Activated CD8-positive, alpha-beta memory T cell treated with anti-CD3 and anti-CD28 coated beads, Interleukin-2, amount 50 U/mL, for 24 hours (primary cell): ENCODE results near the gene RS1.

Experiments
- DNase-seq: peaks from one replicate; pipeline ENCODE4 v3.0.0-alpha.2; 2020; ENCODE audit errors: extremely low read depth

RS1 gene

DNA sequence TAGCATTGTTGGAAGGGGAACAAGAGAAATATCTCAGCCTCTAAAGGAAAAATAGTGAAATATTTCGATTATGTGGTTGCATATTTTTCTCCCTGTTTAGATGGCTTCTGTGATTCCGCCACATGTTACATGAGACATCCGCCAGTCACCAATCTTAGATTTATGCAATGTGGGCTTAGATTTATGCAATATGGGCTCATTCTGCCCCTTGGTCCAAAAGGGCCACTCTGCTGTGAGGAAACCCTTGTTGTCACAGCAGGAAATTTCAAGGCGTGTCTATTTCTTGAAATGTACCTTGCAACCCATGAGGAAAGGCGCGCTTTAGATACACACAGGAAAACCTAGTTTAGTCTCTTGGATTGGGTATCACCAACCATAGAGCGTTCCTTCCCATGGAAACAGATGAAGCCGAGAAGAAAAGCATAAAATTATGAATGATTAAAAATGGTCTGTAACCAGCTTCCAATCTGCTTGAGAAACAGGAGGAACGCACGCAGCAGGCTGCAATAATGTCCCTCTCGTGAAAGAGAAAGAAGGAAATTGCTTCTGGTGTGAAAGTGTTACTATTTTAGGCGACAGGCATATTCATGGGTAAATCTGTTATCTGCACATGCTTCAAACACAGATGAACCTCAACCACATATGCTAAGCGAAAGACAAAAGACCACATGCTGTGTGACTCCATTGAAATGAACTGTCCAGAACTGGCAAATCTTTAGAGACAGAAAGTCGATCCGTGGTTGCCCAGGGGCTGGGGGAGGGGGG lies 3.7 kb downstream of the RS1 start:
- DNase-seq = no peak

DNA sequence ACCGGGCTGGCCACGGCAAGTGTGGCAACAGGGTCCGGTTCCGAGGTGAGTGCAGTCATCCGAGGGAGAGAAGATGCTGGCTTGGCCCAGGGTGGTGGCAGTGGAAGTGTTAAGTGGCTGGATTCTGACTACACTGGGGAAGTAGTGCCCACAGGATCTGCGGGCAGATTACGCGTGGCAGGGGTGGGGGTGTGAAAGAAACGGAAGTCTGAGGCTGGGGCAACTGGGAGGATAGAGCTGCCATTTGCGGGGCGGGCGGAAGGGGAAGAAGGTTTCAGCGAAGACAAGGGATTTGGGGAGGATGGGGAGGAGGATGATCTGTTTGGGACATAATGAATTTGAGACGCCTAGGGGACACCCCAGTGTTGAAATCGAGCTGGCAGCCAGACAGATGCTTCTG lies 5.3 kb downstream of the RS1 start:
- no peak for DNase-seq

DNA sequence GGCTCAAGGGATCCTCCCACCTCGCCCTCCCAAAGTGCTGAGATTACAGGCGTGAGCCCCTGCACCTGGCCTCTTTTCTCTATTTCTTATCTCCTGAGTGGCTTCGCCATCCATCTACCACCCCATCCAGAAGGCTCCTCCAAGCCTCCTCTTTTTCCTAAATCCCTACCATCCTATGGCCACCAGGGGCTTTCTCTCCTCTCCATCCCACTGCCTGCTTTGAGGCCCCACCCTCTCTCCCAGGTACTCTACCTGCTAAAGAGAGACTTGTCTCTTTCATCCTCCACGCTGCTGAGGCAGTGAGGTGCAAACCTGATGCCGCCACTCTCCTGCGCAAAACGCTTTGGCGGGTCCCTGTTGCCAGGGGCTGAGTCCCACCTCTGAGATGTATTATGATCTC lies 7.0 kb downstream of the RS1 start:
- no peak for DNase-seq

DNA sequence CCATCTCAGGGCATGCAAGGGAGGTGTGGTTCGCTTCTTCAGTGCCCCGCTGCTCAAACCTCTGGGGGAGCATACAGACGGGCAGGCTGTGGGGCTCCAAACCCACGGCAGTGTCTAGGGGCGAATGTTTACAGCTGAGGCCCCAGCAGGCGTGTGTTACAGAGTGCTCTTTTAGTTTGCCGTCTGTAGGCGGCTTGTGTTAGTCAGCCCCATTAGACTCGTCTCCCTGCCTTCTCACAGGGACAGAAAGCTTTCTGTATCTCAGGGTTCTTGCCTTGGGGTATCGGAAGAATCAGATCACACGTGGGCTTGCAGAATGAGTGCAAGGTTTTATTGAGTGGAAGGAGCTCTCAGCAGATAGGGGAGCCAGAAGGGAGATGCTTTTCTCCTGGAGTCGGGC lies 10.6 kb downstream of the RS1 start:
- DNase-seq = no peak

DNA sequence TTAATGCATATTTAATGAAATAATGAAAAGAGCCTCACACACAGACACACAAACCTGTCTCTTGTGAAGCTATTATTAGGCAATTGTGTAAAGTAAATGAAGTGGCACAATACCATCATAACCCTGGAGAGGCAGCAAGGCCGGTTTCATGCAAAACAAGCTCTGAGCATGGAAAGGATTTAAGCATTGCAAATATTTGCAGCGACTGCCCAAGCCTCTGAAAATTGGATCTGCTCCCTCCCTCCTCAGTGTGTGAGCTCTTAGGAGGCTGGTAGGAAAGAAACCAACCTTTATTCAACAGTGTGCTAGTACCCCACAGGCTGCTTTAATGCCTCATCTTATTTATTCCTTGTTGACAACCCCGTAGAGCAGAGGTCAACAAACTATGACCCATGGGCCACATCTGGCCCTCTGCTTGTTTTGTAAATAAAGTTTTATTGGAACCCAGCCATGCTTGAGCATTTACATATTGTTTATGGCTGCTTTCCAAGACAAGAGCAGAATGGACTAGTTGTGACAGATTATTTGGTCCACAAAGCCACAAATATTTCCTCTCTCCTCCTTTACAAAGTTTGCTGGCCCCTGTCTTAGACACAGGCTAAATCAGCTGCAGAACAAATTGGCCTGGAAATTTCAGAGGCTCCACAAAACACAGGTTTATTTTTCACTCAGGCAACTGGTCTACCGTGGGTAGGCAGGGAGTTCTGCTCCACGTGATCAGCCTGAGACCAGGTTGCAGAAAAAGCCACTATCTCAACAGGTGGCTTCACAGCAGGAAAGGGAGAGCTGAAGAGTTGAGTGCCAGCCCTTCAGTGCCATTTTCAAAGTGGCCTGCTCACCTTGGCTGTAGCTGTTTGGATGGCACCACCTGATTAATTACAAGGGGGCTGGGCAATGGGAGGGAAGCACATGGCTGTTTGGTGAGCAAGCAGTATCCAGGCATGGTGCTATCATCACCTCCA lies 16.8 kb downstream of the RS1 start:
- no peak for DNase-seq

DNA sequence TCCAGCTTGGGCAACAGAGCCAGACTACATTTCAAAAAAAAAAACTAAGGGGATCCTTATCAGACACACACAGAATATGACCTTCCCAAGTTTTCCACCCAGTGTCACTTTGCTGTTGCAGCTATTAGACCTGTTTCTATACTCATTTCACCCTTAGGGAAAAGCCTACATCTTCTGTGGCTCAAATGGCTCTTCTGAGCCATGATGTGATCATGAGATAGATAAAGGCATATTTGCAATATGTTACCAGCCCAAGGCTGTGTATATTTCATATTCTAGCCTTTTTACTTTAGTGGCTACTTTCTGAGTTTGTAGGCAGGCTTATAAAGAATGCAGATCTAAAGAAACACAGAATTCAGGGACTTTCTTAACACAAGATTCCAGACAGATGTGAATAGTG lies 19.3 kb downstream of the RS1 start:
- no peak for DNase-seq

DNA sequence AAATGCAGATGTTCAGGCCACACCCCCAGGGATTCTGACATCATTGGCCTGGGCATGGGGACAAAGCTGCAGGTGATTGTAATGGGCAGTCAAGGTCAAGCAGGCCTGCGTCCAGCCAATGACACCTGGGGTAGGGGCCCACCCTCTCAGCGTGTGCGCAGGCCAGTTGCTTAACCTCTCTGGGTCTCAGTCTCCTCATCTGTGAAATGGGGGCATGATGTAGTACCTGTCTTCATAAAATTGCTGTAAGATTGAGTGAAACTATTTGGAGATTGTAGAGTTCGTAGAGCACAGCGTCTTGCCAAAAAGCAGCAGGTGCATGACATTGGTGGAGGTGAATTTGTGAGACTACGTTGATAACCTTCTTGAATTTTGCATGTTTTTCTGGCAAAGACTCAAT lies 21.2 kb downstream of the RS1 start:
- DNase-seq = no peak

DNA sequence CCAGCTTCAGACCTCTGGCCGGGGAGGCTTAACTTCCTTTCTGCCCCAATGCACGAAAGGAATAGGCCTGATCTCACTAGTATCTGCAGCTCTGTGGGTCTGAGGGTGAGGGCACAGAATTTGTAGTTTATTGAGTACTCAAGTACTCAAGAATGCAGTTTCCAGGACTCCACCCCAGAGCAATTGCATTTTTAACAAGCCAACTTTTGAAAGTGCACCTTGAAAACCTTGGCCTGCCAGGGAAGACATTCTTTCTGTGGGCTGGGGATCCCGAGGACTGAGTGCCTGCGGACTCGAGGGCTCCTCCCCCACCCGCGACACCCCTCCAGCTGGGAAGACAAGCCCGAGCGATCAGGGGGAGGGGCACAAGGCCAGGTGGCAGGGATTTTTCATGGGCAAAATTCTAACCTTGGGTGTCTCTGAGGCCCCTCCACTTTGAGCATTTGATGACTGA lies 22.4 kb downstream of the RS1 start:
- DNase-seq = no peak

DNA sequence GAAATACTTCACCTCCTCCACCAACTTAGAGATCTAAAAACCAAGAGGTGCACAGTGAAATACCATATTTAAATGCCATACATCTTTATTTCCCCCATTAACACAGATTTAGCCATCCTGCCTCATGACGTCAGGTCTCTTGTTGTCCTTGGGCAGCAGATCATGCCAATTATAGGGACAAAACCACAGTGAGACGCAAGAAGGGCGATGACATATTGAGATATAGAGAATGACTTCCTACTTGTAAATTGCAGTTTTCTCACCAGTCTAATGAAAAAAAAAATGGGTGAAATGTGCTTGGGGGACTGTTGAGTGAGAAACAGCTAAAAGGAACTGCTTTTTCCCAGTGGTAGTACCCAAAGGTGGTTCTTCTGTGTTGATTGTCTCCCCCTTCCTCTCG lies 24.3 kb downstream of the RS1 start:
- no peak for DNase-seq

DNA sequence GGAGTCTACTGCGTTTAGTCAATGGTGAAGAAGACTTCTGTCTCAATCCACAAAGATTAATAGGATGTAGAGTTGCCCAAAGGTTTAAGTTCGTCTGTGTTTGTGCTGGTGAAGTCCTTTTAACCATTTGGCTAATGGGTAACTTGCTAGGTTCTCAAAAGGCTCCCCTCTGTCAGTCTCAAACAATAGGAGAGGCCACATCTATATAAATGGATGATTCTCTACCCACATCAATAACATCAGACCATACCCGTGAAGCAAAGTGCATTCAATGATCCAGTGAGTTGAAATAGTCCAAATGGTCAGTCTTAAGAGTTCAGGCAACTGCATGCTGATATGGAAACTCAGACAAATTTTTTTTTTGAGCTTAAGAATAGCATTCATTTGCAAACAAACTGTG lies 28.1 kb downstream of the RS1 start:
- no peak for DNase-seq

DNA sequence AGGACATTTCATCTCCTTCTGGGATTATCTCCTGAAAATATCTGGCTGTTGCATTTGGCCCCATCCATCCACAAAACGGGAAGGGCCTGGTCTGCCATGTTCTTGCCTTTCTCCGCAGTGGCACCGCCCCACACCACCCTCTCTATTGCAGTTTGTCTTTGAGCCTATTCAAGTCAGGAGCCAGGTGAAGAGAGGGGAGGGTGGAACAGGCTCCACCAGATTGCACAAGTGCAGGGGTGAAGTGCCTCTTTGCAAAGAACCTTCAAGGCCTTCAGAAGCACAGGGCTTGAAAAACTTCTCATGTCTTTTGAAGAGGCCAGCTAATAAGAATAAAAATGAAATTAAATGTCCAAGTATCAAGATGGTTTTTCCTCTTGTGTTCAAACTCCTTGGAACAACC lies 28.7 kb downstream of the RS1 start:
- DNase-seq = no peak

DNA sequence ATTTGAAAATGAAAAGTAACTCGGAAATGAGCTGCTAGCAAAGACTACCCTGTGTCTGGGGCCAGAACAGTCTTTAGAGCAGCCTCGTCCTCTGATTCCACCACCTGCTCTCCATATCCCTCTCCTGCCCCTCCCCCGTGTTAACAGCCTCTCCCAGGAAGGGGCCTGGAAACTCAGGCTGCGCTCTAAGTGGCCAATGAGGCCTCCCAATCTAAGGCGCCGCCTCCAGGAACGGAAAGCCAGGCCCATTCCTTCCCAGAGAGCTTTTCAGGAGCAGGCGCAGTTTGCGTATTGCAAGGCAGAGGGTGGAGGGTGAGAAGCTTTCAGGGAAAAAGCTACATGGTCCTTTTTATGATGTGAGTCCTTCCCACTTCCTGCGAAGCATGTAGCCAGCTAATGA lies 31.2 kb downstream of the RS1 start:
- no peak for DNase-seq

DNA sequence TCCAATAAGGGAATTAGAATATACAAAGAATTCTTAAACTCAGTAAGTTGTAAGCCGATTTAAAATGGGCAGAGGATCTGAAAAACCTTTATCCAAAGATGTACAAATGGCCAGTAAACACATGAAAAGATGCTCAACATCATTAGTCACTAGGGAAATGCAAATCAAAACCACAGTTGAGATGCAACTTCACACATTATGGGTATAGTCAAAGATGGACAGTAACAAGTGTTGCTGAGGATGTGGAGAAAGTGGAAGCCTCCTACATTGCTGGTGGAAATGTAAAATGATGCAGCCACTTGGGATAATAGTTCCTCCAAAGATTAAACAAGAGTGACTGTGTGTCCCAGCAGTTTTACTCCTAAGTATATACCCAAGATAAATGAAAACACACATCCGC lies 32.6 kb downstream of the RS1 start:
- no peak for DNase-seq

DNA sequence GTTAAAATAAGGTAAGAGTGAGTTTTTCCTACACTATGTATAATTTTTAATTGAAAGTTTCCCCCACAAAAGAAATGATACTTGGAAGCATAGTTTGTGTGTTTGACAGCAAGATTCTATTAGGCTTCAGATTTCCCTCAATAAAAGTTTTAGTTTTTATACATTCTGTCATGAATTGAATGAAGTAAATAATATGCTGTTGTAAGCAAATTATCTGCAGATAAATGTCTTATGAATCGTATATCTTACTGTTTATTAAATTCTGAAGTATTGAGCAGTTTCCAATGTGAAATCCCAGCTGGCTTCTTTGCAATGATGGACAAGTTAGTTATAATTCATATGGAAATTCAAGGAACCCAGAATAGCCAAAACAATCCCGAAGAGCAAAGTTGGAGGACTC lies 33.5 kb downstream of the RS1 start:
- no peak for DNase-seq

DNA sequence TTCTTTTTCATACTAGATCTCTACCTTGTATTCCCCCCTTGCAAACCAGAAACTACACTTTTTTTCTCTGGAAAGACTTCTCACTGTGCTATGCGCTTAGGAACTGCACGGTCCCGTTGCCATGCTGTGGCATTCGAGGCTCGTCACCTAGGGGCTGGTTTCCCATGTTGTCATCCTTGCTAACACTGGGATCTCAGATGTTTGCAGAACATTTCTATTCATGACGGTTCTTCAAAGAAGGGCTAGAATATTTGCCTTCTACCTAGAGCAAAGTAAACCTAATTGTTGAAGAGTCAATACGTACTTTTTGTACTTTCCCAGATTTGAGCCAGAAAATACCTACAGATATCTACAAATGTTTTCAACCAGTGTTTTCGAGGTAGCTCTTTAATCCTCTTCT lies 41.0 kb downstream of the RS1 start:
- DNase-seq = no peak

DNA sequence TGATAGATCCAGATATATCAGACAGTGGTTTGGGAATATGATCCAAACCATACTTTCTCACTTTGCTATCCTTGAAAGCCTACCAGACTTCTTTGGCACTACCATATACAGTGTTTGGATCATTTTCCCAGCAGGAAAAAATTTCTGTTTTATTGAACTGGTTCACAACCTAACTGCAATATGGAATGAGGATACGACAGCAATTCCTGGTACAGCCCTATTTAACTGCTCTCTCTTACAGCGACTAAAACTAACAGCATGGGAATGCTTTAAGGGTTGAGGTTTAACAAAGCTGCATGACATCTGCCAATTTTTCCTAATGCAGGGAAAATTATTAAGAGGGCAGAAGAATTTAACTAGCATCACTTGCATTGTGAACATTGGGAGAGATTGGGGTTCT lies 47.3 kb downstream of the RS1 start:
- no peak for DNase-seq

DNA sequence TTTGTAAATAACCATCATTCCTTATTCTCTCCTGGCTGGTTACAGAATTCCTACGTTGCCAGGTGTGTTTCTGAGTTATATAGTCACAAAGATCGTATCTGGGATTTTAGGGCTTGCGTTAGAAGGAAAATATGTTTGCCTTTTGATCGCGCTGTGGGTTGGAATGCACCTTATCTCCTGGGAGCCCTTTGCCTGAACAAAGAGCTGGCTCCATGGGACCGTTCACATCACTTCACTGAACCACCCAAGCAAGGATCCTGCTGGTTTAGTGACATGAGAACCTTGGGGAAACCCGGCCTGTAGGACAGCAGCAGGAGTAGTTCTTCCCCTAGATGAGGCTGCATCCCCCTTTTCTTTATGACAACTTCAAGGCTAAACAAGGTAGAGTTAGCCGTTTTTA lies 51.6 kb downstream of the RS1 start:
- DNase-seq = no peak

DNA sequence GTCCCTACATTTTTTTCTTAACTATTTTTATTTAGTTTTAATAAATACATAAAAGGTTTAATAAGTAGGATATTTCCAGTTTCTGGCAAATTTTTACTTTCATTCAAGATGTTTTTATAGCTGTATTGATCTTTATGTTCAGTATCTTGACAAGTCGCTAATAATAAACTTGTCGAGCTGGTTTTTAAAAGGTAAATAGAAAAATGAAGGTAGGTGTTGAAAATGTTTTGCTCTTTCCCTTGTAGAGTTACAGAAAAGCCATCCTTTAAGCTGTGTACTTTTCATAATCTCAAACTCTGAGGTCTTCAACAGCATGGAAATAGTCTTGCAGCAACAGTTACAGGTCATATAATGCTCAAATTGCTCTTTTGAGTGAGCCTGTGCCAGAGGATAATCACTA lies 52.6 kb downstream of the RS1 start:
- no peak for DNase-seq

DNA sequence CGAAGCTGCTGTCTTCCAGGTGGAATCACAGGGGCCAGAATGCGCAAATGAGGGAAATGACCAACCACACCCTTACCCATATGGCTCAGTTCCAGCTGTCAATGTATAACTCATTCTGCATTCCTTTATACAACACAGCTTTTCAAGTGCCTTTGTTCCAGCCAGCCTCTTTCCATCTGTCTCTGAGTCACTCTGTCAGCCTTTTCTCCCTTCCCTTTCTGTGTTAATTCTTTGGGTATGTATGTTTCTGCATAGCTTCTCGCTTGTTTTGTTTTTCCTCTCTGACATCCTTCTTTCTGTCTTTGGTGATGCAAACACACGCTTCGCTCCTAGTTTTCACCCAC lies 54.5 kb downstream of the RS1 start:
- DNase-seq = no peak

DNA sequence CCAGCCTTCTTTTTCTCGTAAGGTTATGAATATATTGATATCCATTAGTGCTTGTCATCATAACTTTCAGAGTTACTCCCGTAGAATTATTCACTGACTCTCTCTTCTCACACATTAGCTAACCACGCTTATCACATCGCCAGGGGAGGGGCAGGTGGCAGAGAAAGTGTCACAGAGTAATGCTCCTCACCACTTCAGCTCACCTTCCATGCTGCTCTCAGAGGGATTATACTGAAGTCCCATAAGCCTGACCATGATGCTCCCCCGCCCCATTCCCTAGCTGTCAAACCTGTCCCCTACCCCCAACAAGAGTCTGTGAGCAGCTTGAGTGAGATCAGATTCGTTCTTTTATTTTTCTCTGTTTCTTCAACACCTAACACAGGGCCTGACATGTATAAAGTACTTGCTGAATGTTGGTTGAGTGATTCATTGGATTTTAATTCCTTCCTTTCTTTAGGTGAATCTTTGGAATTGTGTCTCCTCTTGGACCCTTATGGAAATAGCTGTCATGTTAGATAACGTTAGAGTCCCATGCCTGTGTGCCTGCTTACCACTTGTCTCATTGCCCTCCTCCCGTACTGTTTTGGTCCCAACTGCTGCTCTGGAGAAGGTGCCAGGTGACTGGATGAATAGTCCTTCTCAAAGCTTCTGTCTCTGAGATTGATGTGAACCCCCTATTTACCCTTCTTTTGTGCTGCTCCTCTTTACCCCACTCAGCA lies 55.1 kb downstream of the RS1 start:
- DNase-seq = no peak

DNA sequence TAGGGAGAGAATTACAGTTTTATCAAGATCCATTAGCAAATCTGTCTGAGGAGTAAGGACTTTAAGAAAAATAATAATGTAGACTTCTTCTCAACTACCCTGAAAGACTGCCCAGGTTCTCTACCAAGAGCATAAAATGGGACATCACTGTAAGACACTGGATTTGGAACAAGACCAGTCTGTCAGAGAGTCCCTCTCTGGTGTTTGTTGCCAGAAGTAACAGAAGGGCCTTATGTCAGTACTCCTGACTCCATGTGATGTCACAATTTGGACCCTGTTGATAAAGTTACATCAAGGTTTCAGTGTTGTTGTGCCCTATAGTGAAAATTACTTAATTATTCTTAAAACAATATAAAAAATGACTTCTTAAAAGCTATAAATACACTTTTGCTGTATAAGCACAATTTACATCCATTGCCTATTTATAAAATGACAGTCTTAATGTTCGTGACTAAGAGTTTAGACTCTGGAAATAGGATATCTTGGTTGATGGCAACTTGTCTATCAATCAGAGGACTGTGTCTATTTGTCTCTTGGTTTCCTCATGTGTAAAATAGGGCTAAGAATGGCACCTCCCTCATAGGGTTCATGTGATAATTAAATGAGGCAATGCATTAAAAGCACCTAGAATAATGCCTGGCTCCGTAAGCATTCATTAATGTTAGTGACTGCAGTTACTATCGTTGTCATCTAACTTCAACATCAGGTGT lies 57.8 kb downstream of the RS1 start:
- DNase-seq = no peak

DNA sequence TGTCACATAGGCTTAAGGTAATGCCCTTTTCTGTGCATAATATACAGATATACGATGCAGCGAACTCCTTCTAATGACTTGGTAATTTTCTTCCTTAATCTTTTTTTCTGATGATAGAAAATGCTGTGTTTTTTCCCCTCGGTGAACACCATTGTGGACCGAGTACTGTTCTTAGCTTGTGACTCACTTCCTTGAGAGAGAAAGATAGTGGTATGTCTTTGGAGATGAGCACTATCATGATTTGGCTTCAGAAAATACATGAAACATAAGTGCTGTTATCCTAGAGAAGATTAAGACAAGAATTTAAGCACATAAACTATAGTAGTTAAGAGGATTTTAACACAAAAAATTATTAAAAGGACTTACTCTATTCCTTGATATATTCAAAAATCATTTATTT lies 63.9 kb downstream of the RS1 start:
- DNase-seq = no peak
